Kidney epithelial cell (primary cell): Measurements from ENCODE around the gene MCC. TPM values are rescaled to one million over a fixed set of nuclear protein-coding genes. Genes with fewer than 3 reads are reported as not detected.

ENCODE experiments used
- DNase-seq: peaks from one replicate; pipeline ENCODE4 v3.0.0-alpha.2; 2010; ENCODE audit warnings: low read depth
- H3K27me3 ChIP-seq: 2 replicates; pipeline ENCODE4 v1.6.0; 2011; ENCODE audit warnings: low read length; ENCODE audit not compliant: control insufficient read depth, insufficient read depth
- H3K36me3 ChIP-seq: 2 replicates; pipeline ENCODE4 v1.5.1; 2011; ENCODE audit warnings: low read length; ENCODE audit not compliant: control insufficient read depth, insufficient read depth
- H3K4me3 ChIP-seq: 2 replicates; pipeline ENCODE4 v1.5.1; 2011; ENCODE audit warnings: low read depth, mild to moderate bottlenecking, control low read depth, low read length
- total RNA-seq: library from RNA; depleted of rRNA; stranded (reverse); fragments of >200 nt; gene quantifications from 2 replicates; pipeline ENCODE4 v1.2.3, GENCODE V29; 2015
- TF ChIP-seq, protein P1 (sequence below): IDR thresholded peaks from 2 replicates; pipeline ENCODE4 v1.5.1; 2011; ENCODE audit warnings: mild to moderate bottlenecking, moderate library complexity, low read length, control low read depth, inconsistent platforms; ENCODE audit not compliant: insufficient read depth, poor library complexity, severe bottlenecking

MCC gene
- total RNA-seq, 1 donor from 2014 or later: 16.7 TPM

- Histone ChIP-seq H3K36me3 (no peaks in the 10 kb centered on the region), H3K4me3 (no peak overlapping the region), H3K27me3 (no peaks in the 10 kb centered on the region)
- TF ChIP-seq, protein P1, sequence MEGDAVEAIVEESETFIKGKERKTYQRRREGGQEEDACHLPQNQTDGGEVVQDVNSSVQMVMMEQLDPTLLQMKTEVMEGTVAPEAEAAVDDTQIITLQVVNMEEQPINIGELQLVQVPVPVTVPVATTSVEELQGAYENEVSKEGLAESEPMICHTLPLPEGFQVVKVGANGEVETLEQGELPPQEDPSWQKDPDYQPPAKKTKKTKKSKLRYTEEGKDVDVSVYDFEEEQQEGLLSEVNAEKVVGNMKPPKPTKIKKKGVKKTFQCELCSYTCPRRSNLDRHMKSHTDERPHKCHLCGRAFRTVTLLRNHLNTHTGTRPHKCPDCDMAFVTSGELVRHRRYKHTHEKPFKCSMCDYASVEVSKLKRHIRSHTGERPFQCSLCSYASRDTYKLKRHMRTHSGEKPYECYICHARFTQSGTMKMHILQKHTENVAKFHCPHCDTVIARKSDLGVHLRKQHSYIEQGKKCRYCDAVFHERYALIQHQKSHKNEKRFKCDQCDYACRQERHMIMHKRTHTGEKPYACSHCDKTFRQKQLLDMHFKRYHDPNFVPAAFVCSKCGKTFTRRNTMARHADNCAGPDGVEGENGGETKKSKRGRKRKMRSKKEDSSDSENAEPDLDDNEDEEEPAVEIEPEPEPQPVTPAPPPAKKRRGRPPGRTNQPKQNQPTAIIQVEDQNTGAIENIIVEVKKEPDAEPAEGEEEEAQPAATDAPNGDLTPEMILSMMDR: no peak
- no peak for DNase-seq
Observed at GRCh38 chr5:113280541-113280940, 207.7 kb downstream of the MCC start.

DNA sequence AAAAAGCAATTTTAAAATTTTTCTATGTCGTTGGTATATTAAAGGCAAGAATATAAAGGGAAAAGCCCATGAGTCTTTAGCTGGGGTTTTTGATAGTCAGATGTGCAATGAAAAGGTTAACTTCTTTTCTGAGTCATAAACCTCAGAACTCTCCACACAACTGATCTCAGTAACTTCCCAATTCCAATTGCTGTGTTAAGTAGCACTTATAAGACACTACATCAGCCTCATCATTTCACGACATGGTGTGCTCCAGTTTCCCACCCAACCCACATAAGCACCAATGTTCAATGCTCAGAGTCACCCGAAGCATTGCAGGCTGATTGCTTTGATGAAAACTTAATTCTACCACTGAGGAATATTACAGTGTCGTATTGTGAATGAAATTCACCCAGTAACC is 209.3 kb downstream of the MCC start:
- TF ChIP-seq, protein P1: no peak
- DNase-seq: no peak

DNA sequence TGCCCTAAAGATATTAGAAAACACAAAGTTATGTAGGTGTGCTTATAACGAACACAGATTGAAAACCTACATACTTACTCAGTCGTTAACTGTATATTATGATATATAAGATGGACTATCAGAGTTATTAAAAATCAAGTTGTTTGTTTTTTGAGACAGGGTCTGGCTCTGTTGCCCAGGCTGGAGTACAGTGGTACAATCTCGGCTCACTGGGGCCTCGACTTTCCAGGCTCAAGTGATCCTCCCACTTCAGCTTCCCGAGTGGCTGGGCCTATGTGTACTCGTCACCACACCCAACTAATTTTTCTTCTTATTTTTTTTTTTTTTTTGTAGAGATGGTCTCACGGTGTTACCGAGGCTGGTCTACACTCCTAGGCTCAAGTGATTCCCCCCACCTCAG is 211.8 kb downstream of the MCC start:
- Histone ChIP-seq H3K4me3 (no peak overlapping the region), H3K36me3 (no peaks in the 10 kb centered on the region), H3K27me3 (no peaks in the 10 kb centered on the region)
- TF ChIP-seq, protein P1: no peak
- no peak for DNase-seq

More for the DNA sequence above, 209.3 kb downstream of the MCC start:
- H3K27me3 ChIP-seq: no peaks in the 10 kb centered on the region
- H3K36me3 ChIP-seq: no peaks in the 10 kb centered on the region
- no peak overlapping the region for H3K4me3 ChIP-seq

GRCh38 chr5:113276001-113276400 is 212.3 kb downstream of the MCC start:
- DNase-seq: no peak
- Histone ChIP-seq H3K4me3 (no peak overlapping the region), H3K36me3 (no peaks in the 10 kb centered on the region), H3K27me3 (no peaks in the 10 kb centered on the region)
- TF ChIP-seq, protein P1: no peak

GRCh38 chr5:113274836-113275414 is 213.3 kb downstream of the MCC start:
- no peak for DNase-seq
- TF ChIP-seq, protein P1: no peak
- Histone ChIP-seq H3K36me3 (no peaks in the 10 kb centered on the region), H3K4me3 (no peak overlapping the region), H3K27me3 (no peaks in the 10 kb centered on the region)

GRCh38 chr5:113273948-113274347 is 214.3 kb downstream of the MCC start:
- DNase-seq: no peak
- Histone ChIP-seq H3K27me3 (no peaks in the 10 kb centered on the region), H3K4me3 (no peak overlapping the region), H3K36me3 (no peaks in the 10 kb centered on the region)
- TF ChIP-seq, protein P1: no peak
